AG04449 (cell line): ENCODE data around the gene CDK5.

Experiments used
- CTCF ChIA-PET: fragments of 350-600 bp; formaldehyde crosslinking; extraction: SDS; loops from one replicate; lab custom pipeline; 2021; ENCODE audit warnings: antibody characterized with exemption; lab: Yijun Ruan, JAX
- POLR2A ChIA-PET: fragments of 400-600, 350-600 bp; formaldehyde crosslinking; extraction: SDS; loops from one replicate; lab custom pipeline; 2020; ENCODE audit warnings: antibody characterized with exemption, inconsistent platforms; lab: Yijun Ruan, JAX
- DNase-seq: peaks from one replicate; pipeline ENCODE4 v3.0.0-alpha.2; 2010; ENCODE audit warnings: low read depth, low spot score
- H3K4me3 ChIP-seq: 2 replicates; pipeline ENCODE4 v1.5.1; 2011; ENCODE audit warnings: low read depth, mild to moderate bottlenecking, control low read depth, low read length
- TF ChIP-seq, protein P1 (sequence below): IDR thresholded peaks from one replicate; pipeline ENCODE4 v1.5.1; 2011; ENCODE audit warnings: mild to moderate bottlenecking, moderate library complexity, low read length, control low read depth, inconsistent platforms; ENCODE audit not compliant: insufficient read depth; ENCODE audit errors: missing control alignments

Gene CDK5

GRCh38 chr7:151071032-151071866, 13.6 kb upstream of the CDK5 start:
- CTCF ChIA-PET, result no interaction called here
- no peak overlapping the region for H3K4me3 ChIP-seq
- POLR2A ChIA-PET, result interaction anchor here (0.7 to 1.0 kb wide), 2 partner anchors 8 to 85 kb away, joined by 3 to 5 read pairs; no protein-coding TSS in a partner anchor
- TF ChIP-seq, protein P1, sequence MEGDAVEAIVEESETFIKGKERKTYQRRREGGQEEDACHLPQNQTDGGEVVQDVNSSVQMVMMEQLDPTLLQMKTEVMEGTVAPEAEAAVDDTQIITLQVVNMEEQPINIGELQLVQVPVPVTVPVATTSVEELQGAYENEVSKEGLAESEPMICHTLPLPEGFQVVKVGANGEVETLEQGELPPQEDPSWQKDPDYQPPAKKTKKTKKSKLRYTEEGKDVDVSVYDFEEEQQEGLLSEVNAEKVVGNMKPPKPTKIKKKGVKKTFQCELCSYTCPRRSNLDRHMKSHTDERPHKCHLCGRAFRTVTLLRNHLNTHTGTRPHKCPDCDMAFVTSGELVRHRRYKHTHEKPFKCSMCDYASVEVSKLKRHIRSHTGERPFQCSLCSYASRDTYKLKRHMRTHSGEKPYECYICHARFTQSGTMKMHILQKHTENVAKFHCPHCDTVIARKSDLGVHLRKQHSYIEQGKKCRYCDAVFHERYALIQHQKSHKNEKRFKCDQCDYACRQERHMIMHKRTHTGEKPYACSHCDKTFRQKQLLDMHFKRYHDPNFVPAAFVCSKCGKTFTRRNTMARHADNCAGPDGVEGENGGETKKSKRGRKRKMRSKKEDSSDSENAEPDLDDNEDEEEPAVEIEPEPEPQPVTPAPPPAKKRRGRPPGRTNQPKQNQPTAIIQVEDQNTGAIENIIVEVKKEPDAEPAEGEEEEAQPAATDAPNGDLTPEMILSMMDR, result no peak
- DNase-seq, result no peak

DNA sequence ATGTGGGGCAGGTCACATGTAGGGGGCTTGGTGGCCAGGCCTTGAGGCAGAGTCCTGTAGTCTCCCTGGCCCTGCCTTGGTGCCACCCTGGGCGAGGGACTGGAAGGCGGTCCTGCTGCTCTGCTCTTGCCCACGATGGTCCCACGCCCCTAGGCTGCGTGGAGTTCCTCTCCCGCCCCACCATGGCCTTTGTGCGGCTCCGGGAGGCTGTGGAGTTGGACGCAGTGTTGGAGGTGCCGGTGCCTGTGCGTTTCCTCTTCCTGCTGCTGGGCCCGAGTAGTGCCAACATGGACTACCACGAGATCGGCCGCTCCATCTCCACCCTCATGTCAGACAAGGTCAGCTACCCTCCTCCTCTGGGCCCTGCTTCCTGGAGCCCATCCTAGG, 12.9 kb upstream of the CDK5 start:
- DNase-seq, result no peak
- POLR2A ChIA-PET, result interaction anchor here (0.6 kb wide), 1 partner anchor 136 kb away, joined by 3 read pairs; no protein-coding TSS in a partner anchor

GRCh38 chr7:151069841-151070573, 12.3 kb upstream of the CDK5 start:
- POLR2A ChIA-PET, result interaction anchor here (0.6 kb wide), 1 partner anchor 137 kb away, joined by 3 read pairs; no protein-coding TSS in a partner anchor
- no peak overlapping the region for H3K4me3 ChIP-seq
- CTCF ChIA-PET, result interaction anchor here (2.6 to 4.4 kb wide), 2 partner anchors 7 to 42 kb away, joined by 11 to 24 read pairs; no protein-coding TSS in a partner anchor
- no peak for DNase-seq
- TF ChIP-seq, protein P1, result no peak

More for the DNA sequence above, 12.9 kb upstream of the CDK5 start:
- H3K4me3 ChIP-seq, result no peak overlapping the region
- TF ChIP-seq, protein P1, result no peak
- CTCF ChIA-PET, result no interaction called here

DNA sequence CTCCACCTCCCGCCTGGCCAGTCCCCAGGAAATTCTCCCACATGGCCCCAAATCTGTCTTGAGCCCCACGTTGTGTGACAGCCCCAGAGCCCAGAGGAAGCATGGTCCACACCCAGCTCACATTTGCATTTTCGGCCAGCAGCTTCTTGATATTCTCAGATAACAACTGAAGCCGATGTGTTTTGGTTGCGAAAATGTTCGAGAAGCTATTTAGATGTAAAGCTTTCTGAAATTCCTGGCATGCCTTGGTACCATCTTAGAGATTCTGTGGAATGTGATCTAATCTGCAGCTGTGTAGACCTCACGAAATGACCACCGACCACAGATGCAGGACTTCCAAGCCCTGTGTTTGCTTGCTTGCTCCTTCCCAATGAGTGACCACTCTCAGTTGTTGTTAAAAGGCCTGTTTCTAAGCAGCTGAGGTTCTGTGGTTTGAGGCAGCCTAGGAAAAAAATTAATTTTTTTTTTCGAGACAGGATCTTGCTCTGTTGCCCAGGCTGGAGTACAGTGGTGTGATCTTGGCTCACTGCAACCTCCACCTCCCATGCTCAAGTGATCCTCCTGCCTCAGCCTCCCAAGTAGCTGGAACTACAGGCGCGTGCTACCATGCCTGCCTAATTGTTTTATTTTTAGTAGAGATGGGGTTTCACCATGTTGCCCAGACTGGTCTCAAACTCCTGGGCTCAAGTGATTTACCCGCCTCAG, 10.5 kb upstream of the CDK5 start:
- POLR2A ChIA-PET, result interaction anchor here (0.8 to 1.7 kb wide), 3 partner anchors 8 to 13 kb away, joined by 3 to 8 read pairs (median 5); partner anchors contain the start of gene FASTK
- no peak overlapping the region for H3K4me3 ChIP-seq
- DNase-seq, result peak; percentile 36
- TF ChIP-seq, protein P1, result no peak
- CTCF ChIA-PET, result interaction anchor here (0.6 to 4.4 kb wide), 4 partner anchors 9 to 50 kb away, joined by 4 to 24 read pairs (median 8); partner anchors contain the start of gene FASTK

GRCh38 chr7:151066273-151066974, 8.7 kb upstream of the CDK5 start:
- ChIA-PET CTCF (interaction anchor here (1.2 to 4.4 kb wide), 2 partner anchors 10 to 46 kb away, joined by 4 to 24 read pairs; no protein-coding TSS in a partner anchor), POLR2A (interaction anchor here (0.6 kb wide), 1 partner anchor 38 kb away, joined by 3 read pairs; the partner anchor contains the start of gene ABCB8)
- no peak overlapping the region for H3K4me3 ChIP-seq
- DNase-seq, result no peak
- TF ChIP-seq, protein P1, result no peak
